ENCODE data around the gene CYP2W1. TPM values are rescaled to one million over a fixed set of nuclear protein-coding genes. Genes with fewer than 3 reads are reported as not detected.

The CYP2W1 gene
- total RNA-seq, 4 donors from 2014 or later, result 0.41 to 0.95 TPM; not detected in 2

Small RNA genes lying within 50 kb of the gene (small RNA-seq; reads per million reads assigned to genes)
- 7.9 to 40.3 (median 21.2) reads per million in 4 donors for gene MIR339

Other genes with a start within 250 kb of the CYP2W1 start
- gene SUN1, start 150.7 kb upstream of the CYP2W1 start, total RNA-seq, result 100 to 1,000 TPM in 3 of 4 donors, 10 to 100 TPM in 1; 92.7 to 569 (median 162) TPM
- 100 to 1,000 TPM in 2 of 4 donors, 10 to 100 TPM in 2; 49.4 to 116 (median 85.2) TPM for gene GET4, start 106.6 kb upstream of the CYP2W1 start, total RNA-seq
- 100 to 1,000 TPM in 3 of 4 donors, 10 to 100 TPM in 1; 84.9 to 360 (median 169) TPM for gene ADAP1, start 28.5 kb upstream of the CYP2W1 start, total RNA-seq
- 10 to 100 TPM in 3 of 4 donors, 1 to 10 TPM in 1; 8.6 to 30.2 (median 16.9) TPM for gene COX19, start 7.6 kb upstream of the CYP2W1 start, total RNA-seq
- gene GPR146, start 61.4 kb downstream of the CYP2W1 start, total RNA-seq, result 10 to 100 TPM in 1 of 4 donors, 1 to 10 TPM in 1, not detected in 2; 9.2 to 14.5 TPM
- 10 to 100 TPM in 3 of 4 donors, 1 to 10 TPM in 1; 2.2 to 33.7 (median 11.7) TPM for gene GPER1, start 104.9 kb downstream of the CYP2W1 start, total RNA-seq
- gene ZFAND2A, start 177.0 kb downstream of the CYP2W1 start, total RNA-seq, result 100 to 1,000 TPM in 1 of 4 donors, 10 to 100 TPM in 3; 33.3 to 124 (median 53.1) TPM
- gene UNCX, start 249.7 kb downstream of the CYP2W1 start, total RNA-seq, result not detected

Data from transverse colon (tissue), 4 donors.